NCI-H69 (cell line): Measurements from ENCODE around the gene CALR.

Experiments used
- DNase-seq: peaks from one replicate; lab custom pipeline; 2025; lab: John Stamatoyannopoulos, UW

CALR gene

DNA sequence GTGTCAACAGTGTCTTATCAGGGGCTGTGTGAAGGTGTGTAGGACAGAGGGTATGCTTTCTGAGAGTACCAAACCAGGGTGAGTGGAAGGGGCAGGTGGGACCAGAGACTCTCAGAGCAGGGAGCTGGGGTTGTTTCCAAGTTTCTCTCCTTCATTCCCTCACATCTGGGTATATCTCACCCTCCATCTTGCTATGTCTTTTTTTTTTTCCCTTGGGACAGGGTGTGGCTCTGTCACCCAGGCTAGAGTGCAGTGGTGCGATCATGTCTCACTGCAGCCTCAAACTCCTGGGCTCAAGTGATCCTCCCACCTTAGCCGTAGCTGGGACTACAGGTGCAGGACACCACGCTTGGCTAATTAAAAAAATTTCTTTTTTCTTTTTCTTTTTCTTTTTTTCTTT lies 41.6 kb downstream of the CALR start:
- no peak for DNase-seq

DNA sequence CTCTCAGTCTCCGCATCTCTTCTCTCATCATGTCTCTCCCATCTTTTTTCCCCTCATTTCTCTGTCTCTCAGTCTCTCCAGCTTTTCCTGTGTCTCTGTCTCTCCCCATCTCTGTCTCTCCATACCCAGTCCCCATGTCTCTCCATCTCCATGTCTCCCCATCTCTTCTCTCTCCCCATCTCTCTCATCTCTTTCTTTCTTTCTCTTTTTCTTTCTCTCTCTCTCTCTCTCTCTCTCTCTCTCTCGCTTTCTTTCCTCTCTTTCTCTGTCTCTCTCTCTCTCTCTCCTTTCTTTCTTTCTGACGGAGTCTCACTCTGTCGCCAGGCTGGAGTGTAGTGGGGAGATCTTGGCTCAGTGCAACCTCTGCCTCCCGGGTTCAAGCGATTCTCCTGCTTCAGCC lies 44.2 kb downstream of the CALR start:
- no peak for DNase-seq

DNA sequence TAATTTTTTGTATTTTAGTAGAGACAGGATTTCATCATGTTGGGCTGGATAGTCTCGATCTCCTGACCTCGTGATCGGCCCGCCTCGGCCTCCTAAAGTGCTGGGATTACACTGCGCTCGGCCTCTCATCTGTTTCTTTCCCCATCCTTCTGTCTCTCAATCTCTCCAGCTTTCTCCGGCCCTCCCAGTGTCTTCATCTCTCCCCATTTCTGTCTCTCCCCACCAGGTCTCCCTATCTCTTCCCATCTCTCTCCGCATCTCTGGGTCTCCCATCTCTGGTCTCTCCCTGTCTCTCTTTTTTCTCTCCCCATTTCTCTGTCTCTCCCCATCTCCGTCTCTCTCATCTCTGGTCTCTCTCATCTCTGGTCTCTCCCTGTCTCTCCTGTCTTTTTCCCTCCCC lies 44.7 kb downstream of the CALR start:
- DNase-seq, result no peak

DNA sequence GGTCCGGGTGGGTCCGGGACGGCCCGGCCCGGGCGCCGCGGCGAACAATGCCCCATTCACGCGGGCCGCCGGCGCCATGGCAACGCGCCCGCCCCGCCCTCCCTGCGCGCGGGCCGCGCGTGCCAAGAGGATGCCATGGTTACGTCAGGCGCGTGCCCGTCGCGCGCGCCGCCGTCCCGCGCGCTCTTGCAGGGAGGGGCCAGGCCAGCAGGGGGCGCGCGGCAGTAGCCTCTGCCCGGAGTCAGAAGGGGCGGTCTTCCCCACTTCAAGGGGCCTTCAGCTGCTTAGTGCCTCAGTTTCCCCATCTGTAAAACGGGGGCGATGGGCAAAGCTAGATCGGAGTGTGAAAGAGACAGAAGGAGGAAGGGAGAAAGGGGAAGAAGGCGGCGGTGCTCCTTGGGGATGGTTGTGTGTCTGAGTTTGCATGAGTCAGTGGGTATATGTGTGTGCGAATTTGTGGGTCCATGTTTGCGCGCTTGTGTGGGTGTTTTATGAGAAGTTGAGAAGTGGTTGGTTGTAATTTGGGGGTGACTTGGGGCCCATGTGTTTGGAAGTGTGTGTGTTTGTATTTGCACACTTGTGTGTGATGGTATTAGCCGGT lies 45.2 kb downstream of the CALR start:
- DNase-seq, result peak; percentile 92

DNA sequence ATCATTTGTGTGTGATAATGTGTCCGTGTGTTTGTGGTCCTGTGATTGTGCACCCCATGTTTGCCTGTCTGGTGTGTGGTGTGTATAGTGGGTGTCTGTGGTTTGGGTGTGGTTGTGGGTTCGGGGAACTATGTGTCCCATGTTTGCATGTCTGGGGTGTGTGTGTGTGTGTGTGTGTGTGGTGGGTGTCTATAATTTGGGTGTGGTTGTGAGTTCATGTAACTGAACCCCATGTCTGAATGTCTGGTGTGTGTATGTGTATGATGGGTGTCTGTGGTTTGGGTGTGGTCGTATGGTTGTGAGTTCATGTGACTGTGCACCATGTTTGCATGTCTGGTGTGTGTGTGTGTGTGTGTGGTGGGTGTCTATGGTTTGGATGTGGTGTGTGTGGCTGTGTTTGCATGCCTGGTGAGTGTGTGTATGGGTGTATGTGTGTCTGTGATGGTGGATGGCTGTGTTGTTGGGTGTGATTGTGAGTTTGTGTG lies 45.8 kb downstream of the CALR start:
- DNase-seq, result peak; percentile 51

DNA sequence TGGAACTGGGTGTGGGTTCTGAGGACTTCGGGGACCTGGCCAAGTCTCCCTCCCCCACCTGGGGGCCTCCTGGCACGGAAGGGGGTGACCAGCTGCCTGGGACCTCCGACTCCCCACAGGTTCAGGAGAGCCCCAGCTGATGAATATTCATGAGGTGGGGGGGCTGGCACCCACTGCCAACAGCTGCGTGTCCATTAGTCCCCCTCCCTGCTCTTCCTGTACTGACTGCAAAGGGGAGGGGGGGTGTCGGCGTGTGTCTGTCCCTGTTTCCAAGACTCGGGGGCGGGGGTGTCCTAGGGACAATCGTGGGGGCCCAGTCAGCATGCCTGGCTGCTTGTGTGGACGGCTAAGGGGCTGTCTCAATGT lies 46.3 kb downstream of the CALR start:
- peak; percentile 64 for DNase-seq

DNA sequence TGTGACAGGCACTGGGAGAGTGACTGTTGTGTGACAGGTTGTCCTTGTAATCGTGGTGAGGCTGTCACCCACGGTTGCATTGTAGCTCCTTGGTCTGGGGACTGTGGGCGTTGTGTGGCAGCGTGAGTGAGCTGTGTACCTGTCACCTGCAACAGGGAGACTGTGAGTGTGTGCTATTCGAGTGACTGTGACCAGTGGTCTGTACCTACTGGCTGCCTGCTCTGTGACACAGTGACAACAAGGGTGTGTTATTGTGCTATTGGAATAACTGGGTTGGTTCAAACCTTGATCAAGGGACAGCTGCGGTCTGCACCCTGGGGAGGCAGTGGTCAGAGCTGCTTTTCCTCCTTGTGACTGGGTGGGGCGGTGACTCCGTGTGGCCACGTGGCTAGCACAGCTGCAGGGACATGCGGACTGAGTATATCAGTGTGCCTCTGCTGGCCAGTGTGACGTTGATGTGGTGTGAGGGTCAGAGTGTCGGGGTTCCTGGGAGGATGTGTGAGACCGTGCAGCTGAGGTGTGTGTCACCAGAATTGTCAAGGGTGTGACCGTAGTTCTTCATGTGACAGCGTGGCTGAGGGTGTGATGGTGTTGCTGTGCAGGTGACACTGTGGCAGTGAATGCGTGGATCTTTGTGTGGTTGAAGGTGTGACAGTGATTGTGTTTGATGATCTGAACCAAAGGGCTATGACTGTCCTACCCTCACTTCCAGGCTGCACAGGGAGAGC lies 46.8 kb downstream of the CALR start:
- peak; percentile 81 for DNase-seq

DNA sequence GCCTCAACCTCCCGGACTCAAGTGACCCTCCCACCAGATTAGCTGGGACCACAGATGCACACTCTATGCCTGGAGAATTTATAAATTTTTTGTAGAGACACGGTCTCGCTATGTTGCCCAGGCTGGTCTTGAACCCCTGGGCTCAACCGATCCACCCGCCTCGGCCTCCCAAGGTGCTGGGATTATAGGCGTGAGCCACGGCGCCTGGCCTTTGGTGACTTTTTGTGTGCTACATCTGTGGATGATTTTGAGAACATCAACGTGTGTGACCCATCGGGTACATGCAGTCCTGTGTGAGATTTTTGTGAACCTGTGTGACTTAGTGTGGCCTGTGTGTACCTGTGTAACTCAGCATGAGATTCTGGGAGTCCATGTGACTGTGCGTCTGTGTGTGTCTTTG lies 48.3 kb downstream of the CALR start:
- no peak for DNase-seq

DNA sequence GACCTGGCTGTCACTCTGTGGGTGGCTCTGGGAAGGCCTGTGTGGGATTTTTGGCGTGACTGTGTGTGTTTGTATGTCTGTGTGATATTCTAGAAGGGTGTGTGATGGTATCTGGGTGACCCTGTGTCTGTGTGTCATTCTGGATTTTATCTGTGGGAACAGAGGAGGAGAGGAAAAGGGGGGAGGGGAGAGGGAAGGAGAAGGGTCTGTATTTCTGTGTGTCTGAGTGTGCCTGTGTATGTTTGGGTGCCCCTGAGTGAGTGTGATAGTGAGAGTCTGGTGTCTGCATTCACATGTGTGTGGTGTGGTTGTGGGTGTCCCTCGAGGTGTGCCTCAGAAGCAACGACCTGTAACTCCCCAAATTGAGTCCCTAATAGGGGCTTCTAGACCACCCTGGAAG lies 48.8 kb downstream of the CALR start:
- DNase-seq, result no peak

DNA sequence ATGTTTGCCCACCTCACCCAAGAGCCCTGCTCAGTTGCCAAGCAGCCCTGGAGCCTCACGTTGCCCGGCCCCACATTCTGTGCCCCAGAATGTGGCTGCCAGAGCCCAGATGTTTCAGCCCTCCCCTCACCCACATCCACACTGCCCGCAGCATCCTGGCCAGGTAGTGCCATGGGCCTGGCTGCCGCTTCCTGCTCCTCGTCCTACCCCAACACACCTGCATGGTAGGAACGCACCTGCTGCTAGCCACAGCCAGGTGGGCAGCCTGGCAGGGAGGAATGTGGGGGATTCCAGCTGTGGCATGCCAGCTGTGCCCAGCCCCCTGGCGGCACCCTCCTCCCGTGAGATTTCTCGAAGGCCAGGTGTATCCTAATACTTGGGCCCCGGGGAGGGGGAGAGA lies 49.4 kb downstream of the CALR start:
- peak; percentile 73 for DNase-seq

DNA sequence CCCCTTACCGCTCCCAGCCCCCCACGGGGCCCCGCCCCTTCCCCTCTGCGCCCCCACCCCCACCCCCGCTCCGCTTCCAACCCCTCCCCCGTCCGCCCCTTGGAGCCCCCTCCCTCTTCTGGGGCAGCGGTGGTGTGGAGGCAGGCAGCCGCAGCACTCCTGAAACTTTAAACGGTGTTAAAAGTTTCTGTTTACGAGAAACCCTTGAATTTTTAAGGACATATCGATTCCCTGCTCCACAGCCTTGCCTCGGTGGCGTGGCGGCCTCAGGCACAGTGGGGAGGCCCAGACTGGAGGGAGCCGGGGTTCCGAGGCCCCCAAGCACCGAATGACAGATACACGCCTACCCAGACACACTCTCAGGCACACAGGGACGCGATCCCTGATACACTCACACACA lies 52.0 kb downstream of the CALR start:
- no peak for DNase-seq

DNA sequence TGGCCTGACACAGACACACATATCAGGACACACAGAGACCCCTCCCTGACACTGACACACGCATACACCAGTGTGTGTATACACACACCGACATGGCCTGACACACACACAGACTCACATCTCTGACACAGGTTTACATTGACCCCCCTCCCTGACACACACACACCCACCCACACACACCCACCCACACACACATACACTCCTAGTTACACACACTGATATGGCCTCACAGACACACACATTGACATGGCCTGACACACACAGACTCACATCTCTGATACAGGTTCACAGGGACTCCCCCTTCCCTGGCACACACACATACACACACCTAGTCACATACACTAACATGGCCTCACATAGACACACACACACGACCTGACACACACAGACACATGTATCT lies 52.4 kb downstream of the CALR start:
- DNase-seq, result no peak

DNA sequence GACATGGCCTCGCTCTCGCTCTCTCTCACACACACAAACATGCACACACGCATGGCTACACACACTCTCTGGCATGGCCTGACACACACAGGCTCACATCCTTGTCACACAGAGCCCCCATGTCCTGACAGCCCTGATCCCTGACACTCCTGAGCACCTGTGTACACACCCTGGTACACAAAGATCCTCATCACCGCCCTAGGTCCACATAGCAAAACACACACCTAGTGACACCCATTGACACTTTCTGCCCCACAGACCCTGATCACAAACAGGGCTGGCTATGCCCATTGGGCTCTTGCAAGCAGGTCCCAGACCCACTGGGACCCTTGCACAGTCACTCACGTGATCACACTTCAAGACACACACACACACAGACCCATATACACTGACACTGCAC lies 52.9 kb downstream of the CALR start:
- DNase-seq, result no peak

DNA sequence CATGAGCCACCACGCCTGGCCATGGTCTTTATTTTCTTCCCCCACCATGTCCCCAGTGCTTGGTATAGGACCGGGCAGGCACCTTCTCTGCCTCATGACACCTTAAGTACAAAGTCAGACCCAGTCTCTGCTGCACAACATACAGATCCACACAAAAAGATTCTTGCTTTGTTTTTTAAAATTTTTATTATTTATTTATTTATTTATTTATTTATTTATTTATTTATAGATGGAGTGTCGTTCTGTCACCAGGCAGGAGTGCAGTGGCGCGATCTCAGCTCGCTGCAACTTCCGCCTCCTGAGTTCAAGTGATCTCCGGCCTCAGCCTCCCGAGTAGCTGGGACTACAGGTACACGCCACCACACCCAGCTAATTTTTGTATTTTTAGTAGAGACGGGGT lies 54.3 kb downstream of the CALR start:
- no peak for DNase-seq

DNA sequence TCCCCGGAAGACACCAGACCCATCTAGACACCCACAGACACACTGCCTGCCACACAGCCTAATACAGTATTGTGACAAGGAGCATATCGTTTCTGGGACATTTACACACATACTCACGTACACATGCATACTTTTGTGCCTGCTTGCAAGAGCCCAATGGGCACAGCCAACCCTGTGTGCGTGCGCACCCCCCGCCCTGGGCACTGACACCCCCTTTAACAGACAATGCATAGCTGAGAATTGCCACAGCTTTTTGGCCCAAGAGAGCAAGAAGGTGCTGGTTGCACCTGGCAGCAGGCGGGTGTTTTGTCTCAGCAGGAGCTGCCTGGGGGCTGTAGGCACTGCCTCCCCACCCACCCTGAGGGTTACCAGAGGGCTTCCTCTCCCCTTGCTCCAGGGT lies 55.2 kb downstream of the CALR start:
- no peak for DNase-seq
